Measurements from ENCODE around the gene PPP1R12B. TPM values are rescaled to one million over a fixed set of nuclear protein-coding genes. Genes with fewer than 3 reads are reported as not detected.
A peak's percentile ranks its signal among the peaks of the same experiment; 100 is the strongest.
"Not testable (repeated sequence)": the region's sequence is repeated elsewhere in the genome, so short reads cannot be mapped to it uniquely, and the experiment has no call there.

PPP1R12B gene
- total RNA-seq, 1 experiment from 2014 or later: 13.1 TPM

GRCh38 chr1:202624781-202625108, 276.2 kb downstream of the PPP1R12B start:
- Histone ChIP-seq H3K9me3 (ENCODE audit: control insufficient read depth, insufficient read depth, low read depth, low read length) (no peaks in the 10 kb centered on the region), H3K4me3 (ENCODE audit: low read depth in 2 of 2, low read length in 2 of 2) (no peak overlapping the region), H3K27ac (ENCODE audit: low read length) (no peak overlapping the region), H3K4me1 (ENCODE audit: control insufficient read depth, insufficient read depth, low read length) (no peaks in the 10 kb centered on the region), H3K27me3 (ENCODE audit: control insufficient read depth, insufficient read depth, low read length) (no peaks in the 10 kb centered on the region), H3K36me3 (ENCODE audit: control insufficient read depth, insufficient read depth, low read length) (no peaks in the 10 kb centered on the region)
- intact Hi-C loops (cut with micrococcal nuclease; ENCODE audit: unreplicated experiment): no loop called here
- DNase-seq (ENCODE audit: low read depth, low spot score) (peak; percentile 5), ATAC-seq (no peak)
- in situ Hi-C loops (cut with HindIII; ENCODE audit: low pct_unique_long_range_greater_than_20kb, low sequenced_read_pairs): no loop called here
- no peak for TF ChIP-seq CTCF (IDR thresholded peaks at IDR 0.05)
- no peak for TF ChIP-seq TCF7L2 (IDR thresholded peaks at IDR 0.05; ENCODE audit: low read depth, low read length)
- no peak for TF ChIP-seq POLR2AphosphoS5 (IDR thresholded peaks at IDR 0.05; ENCODE audit: low read depth, low read length)
- TF ChIP-seq REST (IDR thresholded peaks at IDR 0.05; ENCODE audit: insufficient read depth in 1 of 2, low read depth in 2 of 2, low read length in 1 of 2): no peak
- no peak for TF ChIP-seq SIN3A (IDR thresholded peaks at IDR 0.05; ENCODE audit: borderline replicate concordance, insufficient read depth, low read depth, low read length)
- CTCF ChIA-PET: no interaction called here
- POLR2A ChIA-PET: no interaction called here
- no TSS peak for BruUV-seq (replicated peaks)

GRCh38 chr1:202625416-202626360, 277.2 kb downstream of the PPP1R12B start:
- no peaks in the 10 kb centered on the region for H3K27me3 ChIP-seq (ENCODE audit: control insufficient read depth, insufficient read depth, low read length)
- peak; percentile 85 for TF ChIP-seq CTCF (IDR thresholded peaks at IDR 0.05)
- TF ChIP-seq POLR2AphosphoS5 (IDR thresholded peaks at IDR 0.05; ENCODE audit: low read depth, low read length): no peak
- no peak for TF ChIP-seq TCF7L2 (IDR thresholded peaks at IDR 0.05; ENCODE audit: low read depth, low read length)
- ChIA-PET POLR2A (interaction anchor here (0.6 kb wide), 1 partner anchor 608 kb away, joined by 5 read pairs; no protein-coding TSS in a partner anchor), CTCF (interaction anchor here (0.9 kb wide), 1 partner anchor 26 kb away, joined by 5 read pairs; no protein-coding TSS in a partner anchor)
- no peak overlapping the region for H3K4me3 ChIP-seq (ENCODE audit: low read depth in 2 of 2, low read length in 2 of 2)
- no peaks in the 10 kb centered on the region for H3K36me3 ChIP-seq (ENCODE audit: control insufficient read depth, insufficient read depth, low read length)
- no TSS peak for BruUV-seq (replicated peaks)
- no peak overlapping the region for H3K27ac ChIP-seq (ENCODE audit: low read length)
- in situ Hi-C loops (cut with HindIII; ENCODE audit: low pct_unique_long_range_greater_than_20kb, low sequenced_read_pairs) (no loop called here), intact Hi-C loops (cut with micrococcal nuclease; ENCODE audit: unreplicated experiment) (no loop called here)
- H3K4me1 ChIP-seq (ENCODE audit: control insufficient read depth, insufficient read depth, low read length): no peaks in the 10 kb centered on the region
- DNase-seq (ENCODE audit: low read depth, low spot score): peak; percentile 12
- peak; percentile 97 for ATAC-seq
- H3K9me3 ChIP-seq (ENCODE audit: control insufficient read depth, insufficient read depth, low read depth, low read length): no peaks in the 10 kb centered on the region

GRCh38 chr1:202627036-202627435, 278.5 kb downstream of the PPP1R12B start:
- ATAC-seq; intact Hi-C loops (cut with micrococcal nuclease; ENCODE audit: unreplicated experiment); BruUV-seq (replicated peaks); POLR2A ChIA-PET; H3K27ac ChIP-seq (ENCODE audit: low read length); H3K4me3 ChIP-seq (ENCODE audit: low read depth in 2 of 2, low read length in 2 of 2); in situ Hi-C loops (cut with HindIII; ENCODE audit: low pct_unique_long_range_greater_than_20kb, low sequenced_read_pairs); H3K36me3 ChIP-seq (ENCODE audit: control insufficient read depth, insufficient read depth, low read length); DNase-seq (ENCODE audit: low read depth, low spot score); H3K4me1 ChIP-seq (ENCODE audit: control insufficient read depth, insufficient read depth, low read length); H3K9me3 ChIP-seq (ENCODE audit: control insufficient read depth, insufficient read depth, low read depth, low read length); H3K27me3 ChIP-seq (ENCODE audit: control insufficient read depth, insufficient read depth, low read length); CTCF ChIA-PET: not testable (repeated sequence)

Data from Panc1 (cell line).